GM21526 (cell line): ENCODE data around the gene LRRC4B.

ENCODE experiments used
- ATAC-seq: cut with Tn5 transposase; IDR thresholded peaks from one replicate; pipeline ENCODE4 v1.9.1; 2021; ENCODE audit warnings: moderate library complexity; ENCODE audit not compliant: unreplicated experiment, low FRiP score

Gene LRRC4B

DNA sequence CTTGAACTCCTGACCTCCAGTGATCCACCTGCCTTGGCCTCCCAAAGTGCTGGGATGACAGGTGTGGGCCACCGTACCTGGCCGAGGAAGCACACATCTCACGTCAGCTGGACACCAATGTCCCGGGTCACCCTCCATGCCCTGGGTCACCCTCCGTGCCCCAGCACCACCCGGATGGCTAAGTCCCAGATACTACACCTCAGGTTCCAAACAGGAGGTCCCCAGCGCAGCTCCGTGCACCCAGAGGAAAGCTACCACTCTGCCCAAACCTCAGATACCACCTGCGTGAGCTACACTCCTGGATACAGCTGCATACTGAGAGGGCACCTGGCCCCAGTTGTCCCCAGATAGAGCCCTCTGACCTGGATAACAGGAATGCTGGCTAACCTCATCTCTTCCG, 14.0 kb downstream of the LRRC4B start:
- ATAC-seq, result no peak

DNA sequence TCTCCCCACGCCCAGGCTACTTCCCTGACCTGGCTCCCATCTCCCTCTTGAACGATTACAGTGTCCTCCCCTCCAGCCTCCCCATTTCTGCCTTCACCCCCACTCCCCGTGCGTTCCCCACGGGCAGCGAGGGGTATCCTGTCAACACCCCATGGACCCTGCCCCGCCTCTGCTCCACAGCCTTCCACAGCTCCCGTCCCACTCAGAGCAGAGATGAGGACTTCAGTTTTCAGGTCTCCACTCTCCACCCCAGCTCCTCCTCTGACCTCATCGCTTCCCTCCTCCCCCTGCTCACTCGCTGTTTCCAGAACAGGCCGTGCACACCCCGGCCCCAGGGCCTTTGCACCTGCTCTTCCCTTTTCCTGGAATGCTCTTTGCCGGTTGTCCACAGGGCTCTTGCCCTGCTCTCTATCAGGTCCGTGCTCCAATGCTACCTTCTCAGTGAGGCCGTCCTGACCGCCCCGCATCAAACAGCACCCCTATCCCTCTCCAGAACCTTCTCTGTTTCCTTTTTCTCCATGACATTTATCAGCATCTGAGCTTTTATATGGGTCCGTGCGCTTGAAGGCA, 15.0 kb downstream of the LRRC4B start:
- no peak for ATAC-seq

DNA sequence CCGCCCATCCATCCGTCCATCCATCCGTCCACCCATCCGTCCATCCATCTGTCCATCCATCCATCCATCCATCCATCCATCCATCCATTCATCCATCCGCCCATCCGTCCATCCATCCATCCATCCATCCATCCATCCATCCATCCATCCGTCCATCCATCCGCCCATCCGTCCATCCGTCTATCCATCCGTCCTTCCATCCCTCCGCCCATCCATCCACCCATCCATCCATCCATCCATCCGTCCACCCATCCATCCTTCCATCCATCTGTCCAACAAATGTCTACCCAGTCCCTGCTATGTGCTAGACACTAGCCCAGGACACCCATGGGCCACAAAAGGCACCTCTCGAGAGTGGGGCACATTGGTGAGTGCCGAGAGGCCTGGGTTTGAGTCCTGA, 15.7 kb downstream of the LRRC4B start:
- no peak for ATAC-seq

DNA sequence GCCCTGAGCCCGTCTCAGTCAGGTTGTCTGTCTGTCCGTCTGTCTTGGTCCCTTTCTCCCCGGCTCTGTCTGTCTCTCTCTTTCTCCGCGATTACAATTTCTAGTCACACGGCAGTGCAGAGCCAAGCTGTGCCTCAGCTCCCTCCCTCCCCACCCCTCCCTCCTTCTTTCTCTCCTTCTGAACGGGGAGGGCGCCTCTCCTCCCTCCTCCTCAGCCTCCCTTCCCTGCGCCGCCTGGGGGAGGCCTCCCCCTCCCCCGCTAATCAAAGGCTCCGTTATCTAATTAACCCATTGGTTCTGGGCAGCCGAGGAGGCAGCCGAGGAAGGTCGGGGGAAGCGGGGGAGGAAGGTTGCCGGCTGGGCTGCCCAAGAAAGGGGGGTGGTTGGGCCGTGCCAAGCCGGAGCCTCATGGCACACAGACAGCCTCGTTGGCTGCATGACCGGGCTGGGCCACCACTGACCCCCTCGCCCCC, 16.5 kb downstream of the LRRC4B start:
- no peak for ATAC-seq

DNA sequence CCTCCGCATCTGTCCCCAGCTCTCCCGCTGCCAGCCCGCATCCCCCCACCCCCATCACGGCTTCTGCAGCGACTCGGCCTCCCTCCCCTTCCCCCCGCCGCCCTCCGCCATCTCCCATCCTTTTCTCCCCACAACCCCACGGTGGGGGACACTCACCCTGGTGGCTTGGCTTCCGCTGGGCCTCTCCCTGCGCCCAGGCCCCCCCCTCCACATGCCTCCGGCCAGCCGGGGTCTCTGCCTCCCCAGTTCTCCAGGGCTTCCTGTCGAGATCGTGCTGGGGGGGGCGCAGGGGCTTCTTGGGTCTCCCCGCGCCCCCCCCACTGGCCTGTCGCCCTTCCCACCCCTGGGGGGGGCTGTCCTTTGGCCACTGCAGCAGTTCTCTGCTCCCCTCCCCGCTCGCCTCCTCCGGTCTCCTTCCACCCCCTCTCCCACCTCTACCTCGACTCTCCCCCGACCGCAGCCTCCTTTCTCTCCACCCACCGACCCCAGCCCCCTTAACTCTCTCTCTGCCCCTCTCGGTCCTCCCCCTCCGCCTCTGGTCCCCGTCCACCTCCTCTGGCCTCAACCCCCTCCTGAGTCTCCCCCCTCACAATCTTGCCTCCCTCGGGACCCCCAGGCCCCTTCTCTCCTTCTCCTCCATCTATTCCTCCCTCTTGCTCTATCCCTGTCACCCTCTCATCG, 17.1 kb downstream of the LRRC4B start:
- ATAC-seq, result no peak

DNA sequence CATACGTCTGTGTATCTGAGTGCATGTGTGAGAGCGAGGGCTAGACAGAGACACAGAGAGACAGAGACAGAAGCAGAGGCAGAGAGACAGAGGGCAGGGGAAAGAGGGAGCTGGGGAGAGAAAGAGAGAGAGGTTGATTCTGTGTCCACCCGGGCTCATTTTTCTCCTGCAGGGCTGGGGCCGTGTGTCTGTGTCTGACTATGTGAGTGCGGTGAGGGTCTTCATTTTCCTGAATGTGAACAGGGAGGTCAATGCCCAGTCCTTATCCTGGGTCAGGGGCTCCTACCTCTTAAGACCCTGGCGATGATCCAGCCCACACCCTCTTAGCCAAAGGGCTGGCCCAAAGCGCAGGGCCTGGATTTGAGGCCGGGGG, 17.7 kb downstream of the LRRC4B start:
- no peak for ATAC-seq

DNA sequence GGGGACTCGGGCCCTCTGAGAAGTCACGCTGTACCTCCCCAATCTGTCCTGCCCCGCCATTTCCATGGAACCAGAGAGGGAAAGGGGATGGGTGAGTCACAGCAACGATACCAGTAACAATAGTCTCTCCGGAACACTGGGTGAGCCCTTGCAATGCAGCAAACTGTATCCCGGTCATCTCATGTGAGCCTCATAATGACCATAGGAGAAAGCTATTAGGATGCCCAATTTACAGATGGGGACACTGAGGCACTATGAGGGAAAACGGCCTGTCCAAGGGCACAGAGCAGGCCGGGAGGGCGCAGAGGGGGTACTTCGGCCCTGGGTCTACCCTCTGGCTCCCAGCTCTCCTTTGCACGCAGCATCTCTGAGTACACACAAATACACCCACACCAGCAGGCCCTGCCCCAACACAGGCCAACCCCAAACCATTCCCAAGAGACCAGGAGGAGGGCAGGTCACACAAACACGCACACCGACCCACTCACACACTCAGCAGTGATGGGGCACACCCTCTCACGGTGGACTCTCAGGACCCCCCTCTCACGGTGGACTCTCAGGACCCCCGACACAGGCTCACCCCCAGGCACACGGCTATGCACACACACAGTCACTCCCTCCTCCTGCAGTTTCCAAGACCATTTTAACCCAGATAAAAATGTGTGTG, 18.2 kb downstream of the LRRC4B start:
- no peak for ATAC-seq

DNA sequence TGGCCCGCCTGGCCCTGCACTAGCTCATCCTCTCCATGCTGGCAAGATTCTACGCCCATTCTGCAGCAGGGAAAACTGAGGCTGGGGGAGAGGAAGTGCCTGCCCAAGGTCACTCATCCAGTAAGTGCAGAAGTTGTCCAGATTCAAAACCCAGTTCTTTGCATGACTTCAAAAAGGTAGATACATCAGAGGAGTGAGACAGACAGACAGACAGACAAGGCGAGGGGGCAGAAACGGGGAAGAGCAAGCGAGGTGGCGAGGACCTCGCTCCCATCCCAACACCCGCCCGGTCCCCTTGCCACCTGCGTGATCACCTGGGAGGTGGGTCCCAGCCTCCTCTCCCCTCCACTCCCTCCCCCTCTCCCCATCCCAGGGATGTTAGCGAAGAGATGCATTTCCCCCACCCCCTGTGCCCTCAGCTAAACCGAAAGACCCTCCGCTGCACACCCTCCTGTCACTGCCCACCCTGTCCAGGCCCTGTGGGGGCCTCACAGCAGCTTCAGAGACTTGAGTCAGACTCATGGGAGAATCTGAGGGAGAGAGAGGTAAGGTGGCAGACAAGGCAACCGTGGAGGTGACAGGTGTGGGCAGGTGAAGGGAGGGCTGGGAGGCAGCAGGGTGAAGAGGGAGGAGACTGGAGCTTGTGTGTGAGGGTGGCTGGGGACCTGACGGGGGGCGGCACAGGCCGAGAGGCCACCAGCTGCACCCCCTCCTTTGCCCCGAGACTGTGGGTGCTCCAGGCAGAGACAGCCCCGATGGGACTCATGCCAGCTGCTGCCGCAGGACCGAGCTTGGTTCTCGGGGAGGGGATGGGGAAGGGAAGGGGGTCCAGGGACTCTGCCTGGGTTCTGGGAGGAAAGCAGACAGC, 18.9 kb downstream of the LRRC4B start:
- no peak for ATAC-seq

DNA sequence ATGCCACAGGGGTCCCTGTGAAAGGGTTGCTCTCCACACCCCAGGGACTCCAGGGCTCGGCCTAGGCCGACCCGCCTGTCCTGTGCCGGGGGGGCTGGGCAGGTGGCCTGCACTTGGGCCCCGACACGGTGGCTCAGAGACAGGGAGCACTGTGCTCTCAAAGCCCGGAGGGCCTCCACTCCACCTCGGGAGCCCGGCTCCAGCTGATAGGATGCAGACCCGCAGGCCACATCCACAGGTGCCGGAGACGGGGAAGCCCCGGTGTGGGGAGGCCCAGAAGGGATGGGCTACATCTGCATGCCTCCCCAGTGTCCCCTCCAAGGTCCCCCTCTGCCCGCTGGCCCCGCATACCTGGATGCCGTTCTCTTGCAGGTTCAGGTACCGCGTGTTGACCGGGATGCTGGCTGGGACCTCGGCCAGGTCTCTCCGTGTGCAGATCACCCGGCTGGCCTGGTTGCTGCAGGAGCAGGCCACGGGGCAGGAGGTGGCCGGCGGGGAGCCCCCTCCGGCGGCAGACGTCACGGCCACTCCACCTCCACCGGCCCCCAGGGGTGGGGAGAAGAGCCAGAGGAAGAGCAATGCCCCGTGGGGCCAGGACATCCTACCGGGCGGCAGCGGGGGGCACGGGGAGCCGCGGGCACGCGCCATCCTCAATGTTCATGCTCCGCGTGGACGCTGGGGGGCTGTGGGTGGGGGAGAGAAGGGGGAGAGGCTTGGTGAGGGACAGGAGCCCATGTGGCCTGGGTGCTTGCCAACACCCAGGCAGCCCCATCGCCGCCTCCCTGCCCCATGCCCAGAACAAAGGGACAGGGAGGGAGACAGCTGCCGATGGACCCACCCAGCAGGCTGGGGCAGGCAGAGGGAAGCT, 19.8 kb downstream of the LRRC4B start:
- ATAC-seq, result no peak

DNA sequence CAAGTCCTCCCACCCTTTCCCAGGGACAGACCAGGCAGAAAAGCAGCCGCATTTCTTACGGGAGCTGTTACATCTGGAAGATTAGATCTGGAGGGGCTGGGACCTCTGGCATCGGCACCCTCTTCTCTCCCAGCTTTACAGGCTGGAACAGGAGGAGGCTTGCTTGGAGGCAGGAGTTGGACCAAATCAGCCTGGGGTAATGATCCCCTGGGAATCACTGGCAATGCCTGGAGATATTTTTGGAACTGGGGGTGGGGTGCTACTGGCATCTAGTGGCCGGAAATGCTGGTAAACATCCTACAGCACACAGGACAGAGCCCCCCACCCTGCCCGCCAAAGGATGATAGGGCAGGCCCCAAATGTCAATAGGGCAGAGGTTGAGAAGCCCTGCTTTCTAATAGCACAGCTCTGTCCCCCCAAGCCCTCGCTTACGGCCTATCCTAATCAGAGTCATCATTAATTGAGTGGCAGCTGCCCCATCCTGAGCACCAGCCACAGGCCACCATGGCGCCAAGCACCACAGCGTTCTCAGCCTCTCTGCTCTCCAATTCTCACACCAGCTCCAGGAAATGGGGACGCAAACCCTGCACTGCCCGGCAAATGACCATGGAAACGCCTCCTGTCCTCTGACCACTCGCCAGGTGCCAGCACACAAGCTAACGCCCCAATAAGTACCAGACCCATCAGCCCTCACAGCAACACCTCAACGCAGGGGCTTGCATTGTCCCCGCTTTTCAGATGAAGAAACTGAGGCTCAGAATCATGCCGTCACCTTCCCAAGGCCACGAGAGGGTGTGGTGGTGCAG, 20.6 kb downstream of the LRRC4B start:
- no peak for ATAC-seq

DNA sequence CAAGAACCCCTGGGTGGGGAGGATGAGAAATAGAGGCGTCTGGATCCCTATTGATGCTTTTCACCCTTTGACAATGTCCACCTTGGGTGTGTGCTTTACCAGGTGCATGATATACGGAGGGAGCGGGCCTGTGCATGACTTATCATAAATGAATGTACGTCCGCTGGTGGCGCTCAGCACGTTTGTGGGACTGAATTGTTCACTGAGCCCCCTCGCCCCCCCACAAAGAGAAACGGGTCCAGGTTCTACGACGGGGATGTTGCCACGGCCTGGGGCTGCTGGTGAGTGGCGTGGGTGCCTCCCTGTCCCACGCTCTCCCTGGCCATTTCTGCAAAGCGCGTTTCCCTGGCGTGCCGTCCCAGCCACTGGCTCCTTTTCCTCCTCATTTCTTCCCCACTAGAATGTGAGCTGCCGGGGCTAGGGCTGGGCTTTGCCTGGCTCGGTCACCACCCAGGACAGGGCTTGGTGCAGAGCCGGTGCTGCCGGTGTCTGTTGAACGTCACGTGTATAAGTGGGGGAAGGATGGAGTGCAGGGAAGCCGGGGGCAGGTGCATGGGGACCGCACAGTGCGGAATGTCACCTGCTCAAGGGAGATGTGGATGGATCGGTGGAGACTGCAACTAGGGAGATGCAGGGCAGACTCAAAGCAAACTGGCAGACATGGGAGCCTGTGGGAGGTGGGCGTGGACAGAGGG, 21.6 kb downstream of the LRRC4B start:
- no peak for ATAC-seq

DNA sequence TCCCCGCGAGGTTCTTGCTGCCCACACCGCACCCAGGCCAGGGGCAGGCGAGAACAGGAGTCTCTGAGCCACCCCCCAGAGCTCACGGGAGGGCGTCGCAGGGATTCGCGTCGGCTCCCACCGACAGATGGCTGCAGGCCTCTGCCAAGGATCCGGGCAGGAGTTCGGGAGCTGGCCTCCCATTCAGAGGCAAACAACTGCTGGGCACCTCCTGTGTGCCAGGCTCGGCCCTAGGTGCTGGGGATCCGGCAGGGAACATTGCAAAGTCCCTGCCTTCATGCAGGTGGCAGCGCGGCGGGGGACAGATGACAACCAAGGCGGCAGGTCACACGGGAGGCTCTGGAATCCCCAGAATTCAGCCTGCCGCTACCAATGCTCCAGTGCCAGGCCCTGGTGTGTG, 25.3 kb downstream of the LRRC4B start:
- ATAC-seq, result no peak

DNA sequence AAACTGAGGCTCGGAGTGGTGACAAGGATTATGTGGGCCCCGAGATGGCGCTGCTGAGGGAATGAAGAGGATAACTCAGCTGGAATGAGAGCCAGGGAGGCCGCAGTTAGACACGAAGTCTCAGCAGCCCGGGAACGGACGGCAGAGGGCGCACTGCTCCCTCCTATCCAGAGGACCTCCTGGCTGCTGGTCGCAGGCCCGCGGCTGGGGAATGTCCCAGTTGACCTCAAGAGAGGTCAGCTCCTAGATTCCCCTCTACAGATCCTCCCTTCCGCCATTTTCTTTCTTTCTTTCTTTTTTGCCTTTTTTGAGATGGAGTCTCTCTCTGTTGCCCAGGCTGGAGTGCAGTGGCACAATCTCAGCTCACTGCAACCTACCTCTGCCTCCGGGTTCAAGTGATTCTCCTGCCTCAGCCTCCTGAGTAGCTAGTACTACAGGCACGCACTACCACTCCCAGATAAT, 30.4 kb downstream of the LRRC4B start:
- no peak for ATAC-seq

DNA sequence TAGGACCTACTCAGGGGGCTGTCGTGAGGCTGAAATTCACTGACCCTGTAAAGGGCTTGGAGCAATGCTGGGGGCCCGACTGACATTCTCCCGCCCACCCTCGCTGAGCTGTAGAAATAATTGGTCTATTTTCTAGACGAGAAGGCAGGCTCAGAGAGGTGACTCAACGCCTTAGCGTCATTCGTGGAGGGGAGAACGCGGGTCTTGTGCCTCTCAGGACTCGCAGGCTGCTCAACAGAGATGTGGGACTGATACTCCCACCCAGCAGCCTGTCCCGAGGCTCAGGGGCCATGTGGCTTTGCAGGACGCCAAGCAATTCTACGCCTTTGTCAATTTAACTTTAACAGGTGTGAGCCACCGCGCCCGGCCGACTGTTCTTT, 30.9 kb downstream of the LRRC4B start:
- ATAC-seq, result no peak

DNA sequence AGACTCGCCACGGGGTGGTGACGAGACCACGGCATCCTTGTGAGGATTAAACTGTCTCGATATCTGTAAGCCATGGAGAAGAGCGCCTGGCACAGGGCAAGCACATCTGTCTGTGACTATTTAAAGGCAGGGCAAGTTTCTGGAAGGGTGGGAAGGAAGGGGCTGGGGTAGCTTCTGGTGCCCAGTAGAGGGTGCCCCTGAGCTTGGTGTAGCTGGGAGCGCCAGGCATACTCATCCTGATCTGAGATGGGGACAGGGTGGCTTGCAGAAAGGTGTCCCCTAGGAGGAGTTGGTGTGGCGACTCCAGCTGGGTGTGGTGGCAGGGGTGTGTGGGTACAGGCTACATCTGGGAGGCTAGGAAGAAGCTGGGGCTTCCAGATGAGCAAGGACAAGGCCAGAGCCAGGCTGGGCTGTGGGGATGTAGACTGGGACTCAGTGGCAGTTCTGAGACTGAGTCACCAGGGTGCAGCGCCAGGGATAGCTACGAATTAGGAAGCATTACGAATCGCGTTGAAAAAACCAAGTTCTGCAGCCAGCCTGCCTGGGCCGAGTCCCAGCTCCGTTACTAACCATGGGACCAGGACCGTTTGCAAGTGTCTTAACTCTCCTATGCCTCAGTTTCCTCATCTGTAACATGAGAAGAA, 31.5 kb downstream of the LRRC4B start:
- ATAC-seq, result no peak

DNA sequence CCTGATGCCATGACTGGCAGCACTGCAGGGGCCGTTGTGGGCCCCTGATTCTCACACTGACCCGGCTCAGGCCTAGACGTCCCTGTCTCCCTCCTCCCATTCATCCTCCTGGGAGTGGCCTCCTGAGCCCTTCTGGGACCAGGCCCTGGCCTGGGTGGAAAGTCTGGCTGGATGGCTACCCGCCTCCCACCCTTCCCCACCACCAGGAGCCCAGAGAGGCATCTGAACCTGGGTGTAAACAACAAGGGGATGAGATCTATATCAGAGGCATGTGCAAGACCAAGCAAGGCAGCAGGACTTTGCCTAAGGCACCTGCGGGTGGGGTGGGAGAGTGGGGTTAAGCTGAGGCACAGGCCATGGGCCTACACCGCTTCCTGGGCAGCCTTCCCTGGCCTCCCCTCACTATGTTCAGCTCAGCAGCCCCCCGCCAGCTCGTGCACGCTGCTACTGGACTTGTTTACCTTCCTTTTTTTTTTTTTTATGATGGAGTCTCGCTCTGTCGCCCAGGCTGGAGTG, 32.5 kb downstream of the LRRC4B start:
- no peak for ATAC-seq

DNA sequence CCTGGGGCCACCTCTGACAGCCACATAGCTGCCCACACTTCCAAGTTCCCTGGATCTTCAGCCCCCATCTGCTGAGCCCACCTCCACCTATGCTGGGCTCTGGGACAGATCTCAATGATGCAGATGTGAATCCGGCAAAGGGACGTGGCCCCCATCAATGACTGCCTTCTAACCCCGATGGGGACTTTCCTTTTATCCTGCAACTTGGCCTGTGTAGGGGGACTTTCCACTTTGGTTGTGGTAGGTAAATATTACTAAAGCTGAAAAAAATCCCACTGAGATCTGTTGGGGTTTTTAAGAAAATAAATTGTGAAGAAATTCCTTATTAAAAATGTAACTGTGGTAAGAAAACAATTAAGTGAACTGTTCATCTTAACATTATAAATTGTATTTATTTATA, 33.8 kb downstream of the LRRC4B start:
- no peak for ATAC-seq

DNA sequence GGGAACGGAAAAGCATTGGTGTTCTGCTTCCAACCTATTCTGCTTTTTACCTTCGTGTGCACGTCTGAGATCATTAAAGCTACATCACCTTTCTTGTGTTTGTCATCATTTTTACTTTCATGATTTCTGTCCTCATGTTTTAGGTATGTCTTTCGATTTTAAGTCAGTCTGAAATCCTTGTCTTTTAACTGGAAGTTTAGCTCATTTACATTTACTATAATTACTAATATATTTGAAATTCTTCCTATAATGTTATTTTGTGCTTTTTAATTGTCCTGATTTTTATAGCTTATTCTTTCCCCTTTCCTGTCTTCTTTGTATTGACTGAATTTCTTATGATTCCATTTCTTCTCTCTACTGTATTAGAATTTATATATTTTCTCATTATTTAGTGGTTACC, 35.3 kb downstream of the LRRC4B start:
- no peak for ATAC-seq
